Islet of Langerhans (tissue), 1 donor: ENCODE results near the gene BLMH.

Experiments used
- FAIRE-seq: peaks from one replicate; lab custom pipeline; 2011; peaks lifted over from hg19 to GRCh38; lab: Jason Lieb, UNC

The BLMH gene

GRCh38 chr17:30308406-30308805, 16.7 kb upstream of the BLMH start:
- FAIRE-seq = no peak

GRCh38 chr17:30304778-30305177, 13.0 kb upstream of the BLMH start:
- FAIRE-seq = no peak

- FAIRE-seq = no peak
Measured at GRCh38 chr17:30302241-30302640, 10.5 kb upstream of the BLMH start.

- FAIRE-seq = no peak
Measured at GRCh38 chr17:30300818-30301217, 9.1 kb upstream of the BLMH start.

- FAIRE-seq = no peak
Measured at GRCh38 chr17:30299000-30299399, 7.3 kb upstream of the BLMH start.

GRCh38 chr17:30297715-30298114, 6.0 kb upstream of the BLMH start:
- FAIRE-seq = no peak

GRCh38 chr17:30296499-30297080, 4.8 kb upstream of the BLMH start:
- FAIRE-seq = no peak

GRCh38 chr17:30292286-30292858, 628 bp upstream of the BLMH start:
- FAIRE-seq = no peak

- FAIRE-seq = no peak
Measured at GRCh38 chr17:30290696-30291542, 825 bp downstream of the BLMH start.

GRCh38 chr17:30290077-30290476, 1.7 kb downstream of the BLMH start:
- no peak for FAIRE-seq

GRCh38 chr17:30279156-30279555, 12.6 kb downstream of the BLMH start:
- no peak for FAIRE-seq

- FAIRE-seq = no peak
Measured at GRCh38 chr17:30278032-30278431, 13.7 kb downstream of the BLMH start.

- FAIRE-seq = no peak
Measured at GRCh38 chr17:30275911-30276310, 15.8 kb downstream of the BLMH start.

- no peak for FAIRE-seq
Measured at GRCh38 chr17:30274887-30275286, 16.9 kb downstream of the BLMH start.

- FAIRE-seq = no peak
Measured at GRCh38 chr17:30273373-30273772, 18.4 kb downstream of the BLMH start.

- no peak for FAIRE-seq
Measured at GRCh38 chr17:30271102-30271501, 20.6 kb downstream of the BLMH start.

GRCh38 chr17:30267625-30268024, 24.1 kb downstream of the BLMH start:
- FAIRE-seq = no peak

- FAIRE-seq = no peak
Measured at GRCh38 chr17:30263552-30264333, 28.0 kb downstream of the BLMH start.

- no peak for FAIRE-seq
Measured at GRCh38 chr17:30256756-30257506, 34.8 kb downstream of the BLMH start.

GRCh38 chr17:30254150-30254549, 37.6 kb downstream of the BLMH start:
- no peak for FAIRE-seq

- FAIRE-seq = no peak
Measured at GRCh38 chr17:30253312-30253711, 38.4 kb downstream of the BLMH start.

GRCh38 chr17:30251931-30252330, 39.8 kb downstream of the BLMH start:
- no peak for FAIRE-seq
